A673 (cell line): ENCODE data around the gene TMEM174. TPM values are rescaled to one million over a fixed set of nuclear protein-coding genes. Genes with fewer than 3 reads are reported as not detected.

Source experiments
- BruUV-seq: library from RNA; stranded (reverse); fragments of 400-500 nt; replicated peaks from 2 replicates; lab custom pipeline; 2021; lab: Mats Ljungman, UMichigan
- CTCF ChIA-PET: fragments of 300-600 bp; sonication (Branson Sonifier 250); formaldehyde crosslinking; loops from one replicate; lab custom pipeline; 2022; ENCODE audit warnings: antibody characterized with exemption; lab: Charles Lee
- POLR2A ChIA-PET: fragments of 300-600 bp; sonication (Branson Sonifier 250); formaldehyde crosslinking; loops from one replicate; lab custom pipeline; 2022; ENCODE audit warnings: antibody characterized with exemption; ENCODE audit not compliant: low non-redundant PET; lab: Charles Lee
- DNase-seq: peaks from one replicate; pipeline ENCODE4 v3.0.0-alpha.2; 2015; ENCODE audit warnings: low spot score
- H3K27ac ChIP-seq: fragments of 200-600 bp; sonication (generic); 2 replicates; pipeline ENCODE4 v1.5.1; 2016; ENCODE audit warnings: mixed run types, low read depth, mild to moderate bottlenecking, mixed read lengths, antibody characterized with exemption, low read length; ENCODE audit not compliant: poor library complexity, severe bottlenecking
- H3K27me3 ChIP-seq: fragments of 200-600 bp; sonication (generic); replicated peaks from 2 replicates; pipeline ENCODE4 v1.6.1; 2017; ENCODE audit warnings: mixed run types, low read depth, mild to moderate bottlenecking, mixed read lengths, antibody characterized with exemption, low read length; ENCODE audit not compliant: insufficient read depth, poor library complexity
- H3K36me3 ChIP-seq: fragments of 200-600 bp; sonication (generic); 2 replicates; pipeline ENCODE4 v1.6.1; 2016; ENCODE audit warnings: mixed run types, mild to moderate bottlenecking, mixed read lengths, antibody characterized with exemption, low read length; ENCODE audit not compliant: insufficient read depth, poor library complexity, severe bottlenecking
- H3K4me1 ChIP-seq: fragments of 200-600 bp; sonication (generic); 2 replicates; pipeline ENCODE4 v1.6.1; 2017; ENCODE audit warnings: mixed run types, mild to moderate bottlenecking, mixed read lengths, antibody characterized with exemption, low read length; ENCODE audit not compliant: insufficient read depth, poor library complexity, severe bottlenecking
- H3K4me3 ChIP-seq: fragments of 200-600 bp; sonication (generic); 2 replicates; pipeline ENCODE4 v1.5.1; 2016; ENCODE audit warnings: low read depth, mixed run types, mild to moderate bottlenecking, mixed read lengths, low read length; ENCODE audit not compliant: poor library complexity, severe bottlenecking
- H3K9me3 ChIP-seq: fragments of 200-600 bp; sonication (generic); 2 replicates; pipeline ENCODE4 v1.6.1; 2016; ENCODE audit warnings: mixed run types, low read depth, mild to moderate bottlenecking, mixed read lengths, antibody characterized with exemption, low read length; ENCODE audit not compliant: poor library complexity, severe bottlenecking
- EZH2 ChIP-seq: fragments of 200-600 bp; sonication (generic); IDR thresholded peaks from 2 replicates; pipeline ENCODE4 v1.6.1; 2017; ENCODE audit warnings: borderline replicate concordance, low read depth, mild to moderate bottlenecking, mixed read lengths, antibody characterized with exemption, low read length; ENCODE audit not compliant: poor library complexity, severe bottlenecking
- intact Hi-C: fragments of 100-400 bp; cut with micrococcal nuclease; formaldehyde crosslinking; loops from one replicate; pipeline ENCODE4 v1.10.0; 2022; ENCODE audit not compliant: unreplicated experiment
- total RNA-seq: library from RNA; stranded (reverse); gene quantifications from 2 replicates; pipeline ENCODE4 v1.2.3, GENCODE V29; 2021
- TF ChIP-seq, protein P1 (sequence below): fragments of 300-800, 200-600 bp; sonication (generic); conservative IDR thresholded peaks from 2 replicates; pipeline ENCODE4 v1.5.1; 2017; ENCODE audit warnings: low read depth, mild to moderate bottlenecking, antibody characterized with exemption, low read length, moderate library complexity, mixed read lengths

The TMEM174 gene
- total RNA-seq, 1 experiment from 2014 or later = not detected

- no peak for TF ChIP-seq EZH2
- TF ChIP-seq, protein P1, sequence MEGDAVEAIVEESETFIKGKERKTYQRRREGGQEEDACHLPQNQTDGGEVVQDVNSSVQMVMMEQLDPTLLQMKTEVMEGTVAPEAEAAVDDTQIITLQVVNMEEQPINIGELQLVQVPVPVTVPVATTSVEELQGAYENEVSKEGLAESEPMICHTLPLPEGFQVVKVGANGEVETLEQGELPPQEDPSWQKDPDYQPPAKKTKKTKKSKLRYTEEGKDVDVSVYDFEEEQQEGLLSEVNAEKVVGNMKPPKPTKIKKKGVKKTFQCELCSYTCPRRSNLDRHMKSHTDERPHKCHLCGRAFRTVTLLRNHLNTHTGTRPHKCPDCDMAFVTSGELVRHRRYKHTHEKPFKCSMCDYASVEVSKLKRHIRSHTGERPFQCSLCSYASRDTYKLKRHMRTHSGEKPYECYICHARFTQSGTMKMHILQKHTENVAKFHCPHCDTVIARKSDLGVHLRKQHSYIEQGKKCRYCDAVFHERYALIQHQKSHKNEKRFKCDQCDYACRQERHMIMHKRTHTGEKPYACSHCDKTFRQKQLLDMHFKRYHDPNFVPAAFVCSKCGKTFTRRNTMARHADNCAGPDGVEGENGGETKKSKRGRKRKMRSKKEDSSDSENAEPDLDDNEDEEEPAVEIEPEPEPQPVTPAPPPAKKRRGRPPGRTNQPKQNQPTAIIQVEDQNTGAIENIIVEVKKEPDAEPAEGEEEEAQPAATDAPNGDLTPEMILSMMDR = no peak
- CTCF ChIA-PET = interaction anchor here (0.6 kb wide), 1 partner anchor 18 kb away, joined by 5 read pairs; no protein-coding TSS in a partner anchor
Measured at GRCh38 chr5:73197637-73198257, 24.8 kb downstream of the TMEM174 start.

GRCh38 chr5:73198833-73199592 is 26.0 kb downstream of the TMEM174 start:
- TF ChIP-seq, protein P1 = no peak
- no peak for TF ChIP-seq EZH2
- Histone ChIP-seq H3K27me3 (no peaks in the 10 kb centered on the region), H3K4me3 (no peak overlapping the region), H3K9me3 (no peaks in the 10 kb centered on the region), H3K36me3 (no peaks in the 10 kb centered on the region), H3K4me1 (no peaks in the 10 kb centered on the region), H3K27ac (no peak overlapping the region)
- CTCF ChIA-PET = no interaction called here
- intact Hi-C loops = no loop called here
- no TSS peak for BruUV-seq
- POLR2A ChIA-PET = no interaction called here
- DNase-seq = no peak

More at GRCh38 chr5:73197637-73198257, 24.8 kb downstream of the TMEM174 start:
- DNase-seq = no peak
- Histone ChIP-seq H3K4me3 (no peak overlapping the region), H3K4me1 (no peaks in the 10 kb centered on the region), H3K27me3 (no peaks in the 10 kb centered on the region), H3K9me3 (no peaks in the 10 kb centered on the region), H3K36me3 (no peaks in the 10 kb centered on the region), H3K27ac (no peak overlapping the region)
- intact Hi-C loops = no loop called here
- POLR2A ChIA-PET = no interaction called here
- BruUV-seq = no TSS peak

- no peaks in the 10 kb centered on the region for H3K9me3 ChIP-seq
- POLR2A ChIA-PET = no interaction called here
- H3K27me3 ChIP-seq = no peaks in the 10 kb centered on the region
- CTCF ChIA-PET = no interaction called here
- no peak for DNase-seq
- intact Hi-C loops = loop anchor here (5.0 kb wide), 2 partner anchors 117 to 277 kb away; no protein-coding TSS in a partner anchor
- BruUV-seq = no TSS peak
- H3K4me3 ChIP-seq = no peak overlapping the region
- TF ChIP-seq, protein P1 = no peak
- no peak for TF ChIP-seq EZH2
- H3K27ac ChIP-seq = no peak overlapping the region
- H3K4me1 ChIP-seq = no peaks in the 10 kb centered on the region
- no peaks in the 10 kb centered on the region for H3K36me3 ChIP-seq
Measured at GRCh38 chr5:73199671-73200070, 26.7 kb downstream of the TMEM174 start.
